Pancreas (tissue), 10 donors: Measurements from ENCODE around the gene LELP1. TPM values are rescaled to one million over a fixed set of nuclear protein-coding genes. Genes with fewer than 3 reads are reported as not detected.
"Not testable (repeated sequence)": the region's sequence is repeated elsewhere in the genome, so short reads cannot be mapped to it uniquely, and the experiment has no call there.

Source experiments
- ATAC-seq, 4 donors: fragments of 200-7000 bp; cut with Tn5 transposase; one replicate each; pipeline versions ENCODE4 v1.8.0 to v1.9.1; 2020; ENCODE audit warnings: mild to moderate bottlenecking in 4 of 4, moderate library complexity in 4 of 4
- DNase-seq, 6 donors: peaks; one replicate each; pipeline ENCODE4 v3.0.0-alpha.2; 2020
- FAIRE-seq: peaks from 2 replicates; lab custom pipeline; 2012; peaks lifted over from hg19 to GRCh38; lab: Jason Lieb, UNC
- H3K27ac ChIP-seq, 4 donors: fragments of 200-600 bp; sonication (generic); 1 replicate in 3 of 4; 2 replicates in 1 of 4; pipeline versions ENCODE4 v1.5.0 to v1.8.0; 2020
- H3K27me3 ChIP-seq, 4 donors: fragments of 200-600 bp; one replicate each; pipeline ENCODE4 v1.8.0; 2021
- H3K36me3 ChIP-seq, 3 donors: fragments of 200-600 bp; sonication (generic) in 1 of 3; one replicate each; pipeline versions ENCODE4 v1.5.0 to v1.8.0; 2020 to 2021
- H3K4me1 ChIP-seq, 3 donors: fragments of 200-600 bp; one replicate each; pipeline ENCODE4 v1.8.0; 2021
- H3K4me3 ChIP-seq, 4 donors: fragments of 200-600 bp; sonication (generic) in 2 of 4; one replicate each; pipeline versions ENCODE4 v1.5.0 to v1.8.0; 2020 to 2021
- H3K9me3 ChIP-seq, 4 donors: fragments of 200-600 bp; one replicate each; pipeline ENCODE4 v1.8.0; 2021
- WGBS, 2 donors: extraction: QIAGEN DNeasy Blood & Tissue Kit; methylation state at CpG; one replicate each; pipeline ENCODE4 v1.1.7; 2013; 5-methylcytosine and 5-hydroxymethylcytosine counted together
- intact Hi-C, 3 donors: fragments of 100-400 bp; cut with DNase I; formaldehyde crosslinking; loops; one replicate each; pipeline versions ENCODE4 v1.11.1 to v1.14.2; 2022
- polyA plus RNA-seq, 2 donors: library from polyadenylated mRNA; stranded (reverse); fragments of 200-250 nt; gene quantifications; one replicate each; pipeline ENCODE4 v1.2.3, GENCODE V29; 2013
- total RNA-seq, 6 donors: library from RNA; stranded (reverse); fragmentation: NEBNext Ultra II Directional in 4 of 6; extraction: Animal tissue kit (Norgen Biotek cat#: 25700) in 4 of 6; gene quantifications; one replicate each; pipeline versions ENCODE4 v1.2.1 to v1.2.4, GENCODE V29; 2021 to 2023
- TF ChIP-seq, protein P1 (sequence below), 4 donors: fragments of 200-600 bp; sonication (generic) in 3 of 4; IDR thresholded peaks; one replicate each; pipeline versions ENCODE4 v1.5.0 to v1.8.0; 2021; ENCODE audit warnings: antibody characterized with exemption in 4 of 4
- donor health status: healthy with polysubstance abuse.
- donor health status: DM: no; HTN: no; CAD: no; lungs with moderate emphysema.
- donor health status: DM: no; HTN: no; CAD: no.
- donor health status: control.
- donor health status: control.
- donor health status: Bipolar disorder and iron deficiency.
- donor health status: DM: yes; HTN: yes; CAD: no.
- donor health status: DM: no; HTN: no; CAD: no.
- donor health status: DM: no; HTN: no; CAD: no.
- donor health status: DM: yes; HTN: yes; CAD: no.

Gene LELP1
- total and polyA plus RNA-seq, 8 donors = not detected

GRCh38 chr1:153223040-153223891, 20.0 kb downstream of the LELP1 start:
- H3K27ac ChIP-seq, H3K36me3 ChIP-seq, H3K4me1 ChIP-seq, H3K4me3 ChIP-seq, intact Hi-C loops, H3K27me3 ChIP-seq, H3K9me3 ChIP-seq: not testable (repeated sequence)
- peak; percentile 29 for FAIRE-seq
- DNase-seq = peak; percentile 51 to 81 (median 74)
- TF ChIP-seq, protein P1, sequence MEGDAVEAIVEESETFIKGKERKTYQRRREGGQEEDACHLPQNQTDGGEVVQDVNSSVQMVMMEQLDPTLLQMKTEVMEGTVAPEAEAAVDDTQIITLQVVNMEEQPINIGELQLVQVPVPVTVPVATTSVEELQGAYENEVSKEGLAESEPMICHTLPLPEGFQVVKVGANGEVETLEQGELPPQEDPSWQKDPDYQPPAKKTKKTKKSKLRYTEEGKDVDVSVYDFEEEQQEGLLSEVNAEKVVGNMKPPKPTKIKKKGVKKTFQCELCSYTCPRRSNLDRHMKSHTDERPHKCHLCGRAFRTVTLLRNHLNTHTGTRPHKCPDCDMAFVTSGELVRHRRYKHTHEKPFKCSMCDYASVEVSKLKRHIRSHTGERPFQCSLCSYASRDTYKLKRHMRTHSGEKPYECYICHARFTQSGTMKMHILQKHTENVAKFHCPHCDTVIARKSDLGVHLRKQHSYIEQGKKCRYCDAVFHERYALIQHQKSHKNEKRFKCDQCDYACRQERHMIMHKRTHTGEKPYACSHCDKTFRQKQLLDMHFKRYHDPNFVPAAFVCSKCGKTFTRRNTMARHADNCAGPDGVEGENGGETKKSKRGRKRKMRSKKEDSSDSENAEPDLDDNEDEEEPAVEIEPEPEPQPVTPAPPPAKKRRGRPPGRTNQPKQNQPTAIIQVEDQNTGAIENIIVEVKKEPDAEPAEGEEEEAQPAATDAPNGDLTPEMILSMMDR (IDR thresholded peaks at IDR 0.05) = peak; percentile 55 to 75 (median 68)
- WGBS, 2 donors = 32 to 42% methylated on average over 16 of the region's 16 CpGs
- peak; percentile 90 to 99 (median 94) for ATAC-seq

DNA sequence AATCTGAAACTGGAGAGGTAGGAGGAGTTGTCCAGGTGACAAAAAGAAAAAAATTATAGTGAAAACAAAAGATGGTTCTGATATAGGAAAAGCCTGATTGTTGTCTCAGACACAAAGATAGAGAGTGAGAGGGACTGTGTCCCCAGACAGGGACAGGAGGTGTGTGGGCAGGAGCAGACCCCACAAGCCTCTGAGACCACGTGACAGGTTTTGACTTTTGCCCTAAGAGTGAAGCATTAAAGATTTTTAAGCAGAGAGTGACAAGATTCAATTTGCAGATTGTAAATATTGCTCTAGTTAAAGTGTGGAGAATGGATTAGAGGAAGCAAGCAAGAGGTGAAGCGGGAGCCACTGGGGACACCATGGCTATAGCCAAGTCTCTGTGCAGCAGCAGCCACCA, 24.6 kb downstream of the LELP1 start:
- 47 to 56% methylated on average over 2 of the region's 2 CpGs for WGBS, 2 donors
- intact Hi-C loops = no loop called here
- peaks cover 0 to 4% (median 0%) of the 10 kb centered on the region in 4 donors for H3K27me3 ChIP-seq
- no peak for DNase-seq
- H3K36me3 ChIP-seq = no peaks in the 10 kb centered on the region
- H3K27ac ChIP-seq = no peak overlapping the region
- TF ChIP-seq, protein P1 (IDR thresholded peaks at IDR 0.05) = no peak
- no peak overlapping the region for H3K4me3 ChIP-seq
- no peaks in the 10 kb centered on the region for H3K9me3 ChIP-seq
- no peaks in the 10 kb centered on the region for H3K4me1 ChIP-seq
- no peak for ATAC-seq
- no peak for FAIRE-seq

DNA sequence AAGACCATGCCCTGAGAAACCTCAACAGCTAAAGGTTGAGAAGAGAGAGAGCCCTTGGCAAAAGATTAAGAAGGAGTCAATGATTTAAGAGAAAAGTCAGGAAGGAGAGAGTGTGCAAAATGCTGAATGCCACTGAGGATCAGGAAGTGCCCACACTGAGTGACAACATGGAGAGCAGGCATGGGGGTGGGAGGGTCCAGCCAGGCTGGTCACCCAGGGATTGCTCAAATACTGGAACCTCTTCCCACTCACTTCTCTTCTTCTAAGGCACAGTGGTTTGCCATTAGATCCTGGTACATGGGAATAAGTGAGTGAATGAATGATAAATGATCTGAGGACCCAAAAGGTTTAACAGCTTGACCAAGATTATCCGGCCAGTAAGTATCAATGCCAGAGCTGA, 25.3 kb downstream of the LELP1 start:
- FAIRE-seq (no peak), DNase-seq (no peak), ATAC-seq (no peak)
- H3K4me1 ChIP-seq = no peaks in the 10 kb centered on the region
- H3K36me3 ChIP-seq = no peaks in the 10 kb centered on the region
- intact Hi-C loops = no loop called here
- H3K27ac ChIP-seq = no peak overlapping the region
- H3K4me3 ChIP-seq = no peak overlapping the region
- no peaks in the 10 kb centered on the region for H3K9me3 ChIP-seq
- peaks cover 0 to 4% (median 0%) of the 10 kb centered on the region in 4 donors for H3K27me3 ChIP-seq
- 52 to 56% methylated on average over 1 of the region's 1 CpG for WGBS, 2 donors
- TF ChIP-seq, protein P1 (IDR thresholded peaks at IDR 0.05) = no peak

DNA sequence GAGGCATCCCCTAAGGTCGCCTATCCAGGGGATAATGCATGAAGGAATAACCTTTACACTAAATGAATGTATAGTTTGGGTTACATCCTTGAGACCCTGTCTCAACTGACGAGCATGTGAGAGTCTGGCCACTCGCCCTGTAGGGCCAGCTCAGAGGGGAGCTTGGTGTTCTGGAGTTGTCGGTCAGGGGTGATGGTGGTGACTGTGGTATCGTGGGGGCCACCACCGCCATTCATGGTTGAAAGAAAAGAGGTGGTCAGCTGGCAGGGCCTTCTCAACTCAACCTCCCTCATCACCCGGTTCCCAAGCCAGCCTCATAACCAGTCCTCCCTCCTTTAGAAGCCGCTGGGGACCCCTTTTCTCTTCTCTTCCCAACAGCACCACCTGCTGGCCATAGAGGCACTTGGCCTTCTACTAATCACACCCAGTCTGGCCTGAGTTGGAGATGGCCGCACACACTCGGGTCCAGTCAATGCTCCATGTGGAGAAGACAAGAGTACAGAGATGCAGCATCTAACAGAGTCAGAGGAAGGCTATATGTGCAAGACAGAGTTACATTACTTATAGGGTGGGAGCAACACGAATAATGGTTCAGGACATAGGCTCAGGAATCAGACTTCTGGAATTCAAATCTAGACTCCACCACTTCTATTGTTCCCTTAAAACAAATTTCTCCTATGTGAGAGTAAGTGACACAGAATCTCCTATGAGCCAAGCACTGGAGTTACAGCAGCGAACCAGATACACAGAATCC, 26.0 kb downstream of the LELP1 start:
- peak in 3 of 4 donors; percentile 58 to 78 (median 64) for ATAC-seq
- intact Hi-C loops = not testable (repeated sequence)
- WGBS, 2 donors = 40 to 42% methylated on average over 12 of the region's 12 CpGs

More for the DNA sequence above, 26.0 kb downstream of the LELP1 start:
- not testable (repeated sequence) for FAIRE-seq, H3K36me3 ChIP-seq, H3K27me3 ChIP-seq, H3K27ac ChIP-seq, H3K4me3 ChIP-seq, H3K9me3 ChIP-seq, H3K4me1 ChIP-seq
- TF ChIP-seq, protein P1 (IDR thresholded peaks at IDR 0.05) = peak; percentile 13 to 39 (median 28)
- peak in 2 of 6 donors; percentile 13 to 29 for DNase-seq
